Duodenal mucosa (tissue), 2 donors: ENCODE measurements around the gene SLC12A9.
A peak's percentile ranks its signal among the peaks of the same experiment; 100 is the strongest.
"Not testable (repeated sequence)": the region's sequence is repeated elsewhere in the genome, so short reads cannot be mapped to it uniquely, and the experiment has no call there.

Source experiments
- H3K27ac ChIP-seq: one replicate; pipeline ENCODE4 v1.7.0; 2013; ENCODE audit warnings: low read depth, low read length
- H3K27me3 ChIP-seq, 2 donors: one replicate each; pipeline ENCODE4 v1.7.0; 2013; ENCODE audit warnings: low read length in 2 of 2, control low read depth in 1 of 2; ENCODE audit not compliant: insufficient read depth in 2 of 2, control insufficient read depth in 1 of 2
- H3K36me3 ChIP-seq, 2 donors: one replicate each; pipeline ENCODE4 v1.7.0; 2013; ENCODE audit warnings: low read length in 2 of 2, control low read depth in 1 of 2; ENCODE audit not compliant: insufficient read depth in 2 of 2, control insufficient read depth in 1 of 2
- H3K4me1 ChIP-seq, 2 donors: one replicate each; pipeline ENCODE4 v1.7.0; 2013; ENCODE audit warnings: low read length in 2 of 2, control low read depth in 1 of 2; ENCODE audit not compliant: insufficient read depth in 2 of 2, control insufficient read depth in 1 of 2
- H3K4me3 ChIP-seq, 2 donors: one replicate each; pipeline ENCODE4 v1.7.0; 2013; ENCODE audit warnings: low read length in 2 of 2, low read depth in 1 of 2
- H3K9ac ChIP-seq, 2 donors: one replicate each; pipeline ENCODE4 v1.7.0; 2013; ENCODE audit warnings: low read length in 2 of 2, low read depth in 1 of 2
- H3K9me3 ChIP-seq, 2 donors: one replicate each; pipeline ENCODE4 v1.7.0; 2013; ENCODE audit warnings: low read length in 2 of 2, control low read depth in 1 of 2; ENCODE audit not compliant: control insufficient read depth in 1 of 2

The SLC12A9 gene

GRCh38 chr7:100908512-100908911 lies 56.0 kb downstream of the SLC12A9 start:
- Histone ChIP-seq H3K9me3 (no peaks in the 10 kb centered on the region), H3K36me3 (no peaks in the 10 kb centered on the region), H3K9ac (no peak overlapping the region), H3K4me1 (peaks cover under 1 to 4% of the 10 kb centered on the region in 2 donors), H3K4me3 (no peak overlapping the region), H3K27ac (no peak overlapping the region), H3K27me3 (no peaks in the 10 kb centered on the region)

GRCh38 chr7:100910443-100910842 lies 57.9 kb downstream of the SLC12A9 start:
- peaks cover 10 to 14% of the 10 kb centered on the region in 2 donors for H3K4me1 ChIP-seq
- H3K27me3 ChIP-seq, H3K4me3 ChIP-seq, H3K27ac ChIP-seq, H3K36me3 ChIP-seq, H3K9me3 ChIP-seq, H3K9ac ChIP-seq: not testable (repeated sequence)

- Histone ChIP-seq H3K4me3 (no peak overlapping the region), H3K27ac (peak overlapping the region; percentile 14), H3K27me3 (no peaks in the 10 kb centered on the region), H3K9me3 (no peaks in the 10 kb centered on the region), H3K36me3 (no peaks in the 10 kb centered on the region), H3K4me1 (peaks cover 13 to 14% of the 10 kb centered on the region in 2 donors), H3K9ac (no peak overlapping the region)
Measured at GRCh38 chr7:100911484-100911883, 59.0 kb downstream of the SLC12A9 start.

GRCh38 chr7:100914208-100914878 lies 61.8 kb downstream of the SLC12A9 start:
- Histone ChIP-seq H3K27ac (peak overlapping the region; percentile 61), H3K36me3 (no peaks in the 10 kb centered on the region), H3K4me1 (peaks cover 13 to 20% of the 10 kb centered on the region in 2 donors), H3K4me3 (no peak overlapping the region), H3K9me3 (no peaks in the 10 kb centered on the region), H3K9ac (no peak overlapping the region), H3K27me3 (no peaks in the 10 kb centered on the region)

GRCh38 chr7:100914879-100915447 lies 62.5 kb downstream of the SLC12A9 start:
- no peak overlapping the region for H3K27ac ChIP-seq

More at GRCh38 chr7:100914879-100915447, 62.5 kb downstream of the SLC12A9 start:
- Histone ChIP-seq H3K36me3 (no peaks in the 10 kb centered on the region), H3K4me3 (no peak overlapping the region), H3K27me3 (no peaks in the 10 kb centered on the region), H3K9me3 (no peaks in the 10 kb centered on the region), H3K9ac (no peak overlapping the region), H3K4me1 (peaks cover 13 to 20% of the 10 kb centered on the region in 2 donors)
